Esophagus squamous epithelium (tissue), 5 donors: ENCODE measurements around the gene AP4M1. TPM values are rescaled to one million over a fixed set of nuclear protein-coding genes. Genes with fewer than 3 reads are reported as not detected.

ENCODE experiments used
- DNase-seq: peaks from one replicate; lab custom pipeline; 2025; lab: John Stamatoyannopoulos, UW
- H3K27ac ChIP-seq, 4 donors: fragments of 200-600 bp; sonication (generic); one replicate each; pipeline ENCODE4 v1.5.1; 2016 to 2019; ENCODE audit warnings: mild to moderate bottlenecking in 1 of 4
- H3K27me3 ChIP-seq, 4 donors: fragments of 200-600 bp; sonication (generic); 1 replicate in 3 of 4; 2 replicates in 1 of 4; pipeline versions ENCODE4 v1.5.1 to v1.6.0; 2017 to 2021; ENCODE audit warnings: antibody characterized with exemption in 1 of 4
- H3K36me3 ChIP-seq, 3 donors: fragments of 200-600 bp; sonication (generic); one replicate each; pipeline ENCODE4 v1.5.1; 2016 to 2019
- H3K4me1 ChIP-seq, 3 donors: fragments of 200-600 bp; sonication (generic); one replicate each; pipeline ENCODE4 v1.5.1; 2017 to 2019
- H3K4me3 ChIP-seq, 4 donors: fragments of 200-600 bp; sonication (generic); 1 replicate in 3 of 4; 2 replicates in 1 of 4; pipeline ENCODE4 v1.5.1; 2016 to 2019; ENCODE audit warnings: mild to moderate bottlenecking in 2 of 4, moderate library complexity in 1 of 4
- H3K9me3 ChIP-seq, 3 donors: fragments of 200-600 bp; sonication (generic); one replicate each; pipeline ENCODE4 v1.5.1; 2016 to 2019
- POLR2A ChIP-seq, 4 donors: fragments of 450-650 bp; IDR thresholded peaks; one replicate each; pipeline ENCODE4 v1.6.1; 2017; ENCODE audit warnings: antibody characterized with exemption in 4 of 4, mild to moderate bottlenecking in 4 of 4, moderate library complexity in 3 of 4
- WGBS, 2 donors: methylation state at CpG; one replicate each; pipeline ENCODE4 v1.1.5; 2018; 5-methylcytosine and 5-hydroxymethylcytosine counted together
- intact Hi-C: fragments of 100-400 bp; cut with DNase I; formaldehyde crosslinking; loops from one replicate; pipeline ENCODE4 v1.15.0; 2022
- total RNA-seq, 4 donors: library from RNA; depleted of rRNA; stranded (reverse); fragments of >200 nt; gene quantifications; one replicate each; pipeline ENCODE4 v1.1.0, GENCODE V29; 2016
- TF ChIP-seq, protein P1 (sequence below), 6 experiments: fragments of 450-650 bp in 4 of 6; fragments of 200-600 bp in 2 of 6; sonication (generic) in 2 of 6; IDR thresholded peaks; one replicate each; pipeline ENCODE4 v1.5.1; 2016 to 2019; ENCODE audit warnings: antibody characterized with exemption in 6 of 6, mild to moderate bottlenecking in 4 of 6, moderate library complexity in 4 of 6
- donor health status: DM: yes; HTN: yes; CAD: no.

Gene AP4M1
- total RNA-seq, 4 donors from 2014 or later: 8.1 to 26.1 (median 9.9) TPM

GRCh38 chr7:100066953-100067352 lies 34.5 kb upstream of the AP4M1 start:
- TF ChIP-seq, protein P1, sequence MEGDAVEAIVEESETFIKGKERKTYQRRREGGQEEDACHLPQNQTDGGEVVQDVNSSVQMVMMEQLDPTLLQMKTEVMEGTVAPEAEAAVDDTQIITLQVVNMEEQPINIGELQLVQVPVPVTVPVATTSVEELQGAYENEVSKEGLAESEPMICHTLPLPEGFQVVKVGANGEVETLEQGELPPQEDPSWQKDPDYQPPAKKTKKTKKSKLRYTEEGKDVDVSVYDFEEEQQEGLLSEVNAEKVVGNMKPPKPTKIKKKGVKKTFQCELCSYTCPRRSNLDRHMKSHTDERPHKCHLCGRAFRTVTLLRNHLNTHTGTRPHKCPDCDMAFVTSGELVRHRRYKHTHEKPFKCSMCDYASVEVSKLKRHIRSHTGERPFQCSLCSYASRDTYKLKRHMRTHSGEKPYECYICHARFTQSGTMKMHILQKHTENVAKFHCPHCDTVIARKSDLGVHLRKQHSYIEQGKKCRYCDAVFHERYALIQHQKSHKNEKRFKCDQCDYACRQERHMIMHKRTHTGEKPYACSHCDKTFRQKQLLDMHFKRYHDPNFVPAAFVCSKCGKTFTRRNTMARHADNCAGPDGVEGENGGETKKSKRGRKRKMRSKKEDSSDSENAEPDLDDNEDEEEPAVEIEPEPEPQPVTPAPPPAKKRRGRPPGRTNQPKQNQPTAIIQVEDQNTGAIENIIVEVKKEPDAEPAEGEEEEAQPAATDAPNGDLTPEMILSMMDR (IDR thresholded peaks at IDR 0.05): no peak
- no peak for TF ChIP-seq POLR2A (IDR thresholded peaks at IDR 0.05)
- Histone ChIP-seq H3K36me3 (peaks cover 18 to 81% (median 25%) of the 10 kb centered on the region in 3 donors), H3K27ac (no peak overlapping the region)

DNA sequence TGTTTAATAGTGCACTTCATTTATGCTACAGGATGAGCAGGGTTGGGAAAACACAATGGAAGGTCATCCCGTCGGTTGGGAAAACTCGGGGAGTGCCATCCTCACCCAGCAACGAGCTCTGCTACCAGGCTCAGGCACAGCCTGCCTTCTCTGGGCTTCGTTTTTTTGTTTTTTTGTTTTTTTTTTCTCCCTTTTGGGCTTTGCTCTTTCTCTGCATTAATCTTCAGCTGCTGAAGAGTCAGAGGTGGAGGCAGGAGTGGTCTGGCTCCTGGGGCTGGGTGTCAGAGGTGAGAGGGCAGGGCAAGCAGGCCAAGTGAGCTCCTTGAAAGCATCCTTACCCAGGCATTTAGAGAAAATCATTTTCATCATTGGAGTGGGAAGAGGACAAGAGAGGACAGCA lies 31.5 kb upstream of the AP4M1 start:
- H3K27me3 ChIP-seq: no peaks in the 10 kb centered on the region
- no peak for DNase-seq
- peaks cover 9 to 40% (median 30%) of the 10 kb centered on the region in 3 donors for H3K9me3 ChIP-seq
- TF ChIP-seq, protein P1 (IDR thresholded peaks at IDR 0.05): no peak
- TF ChIP-seq POLR2A (IDR thresholded peaks at IDR 0.05): no peak
- no peak overlapping the region for H3K4me3 ChIP-seq
- H3K4me1 ChIP-seq: peaks cover 0 to 7% (median 0%) of the 10 kb centered on the region in 3 donors
- H3K36me3 ChIP-seq: peaks cover 40 to 81% (median 42%) of the 10 kb centered on the region in 3 donors
- intact Hi-C loops: loop anchor here (10.0 kb wide), 1 partner anchor 145 kb away; the partner anchor contains the start of gene GJC3
- WGBS, 2 donors: 92 to 98% methylated on average over 5 of the region's 5 CpGs
- H3K27ac ChIP-seq: no peak overlapping the region

More at GRCh38 chr7:100066953-100067352, 34.5 kb upstream of the AP4M1 start:
- Histone ChIP-seq H3K4me1 (peaks cover 0 to 8% (median 0%) of the 10 kb centered on the region in 3 donors), H3K27me3 (no peaks in the 10 kb centered on the region), H3K9me3 (peaks cover 9 to 25% (median 23%) of the 10 kb centered on the region in 3 donors), H3K4me3 (no peak overlapping the region)
- intact Hi-C loops: loop anchor here (10.0 kb wide), 1 partner anchor 142 kb away; the partner anchor contains the start of gene GJC3
- WGBS, 2 donors: 91 to 96% methylated on average over 7 of the region's 7 CpGs
- no peak for DNase-seq

GRCh38 chr7:100071018-100071723 lies 30.3 kb upstream of the AP4M1 start:
- no peak for DNase-seq
- 94 to 98% methylated on average over 8 to 11 of the region's 11 CpGs for WGBS, 2 donors
- TF ChIP-seq, protein P1 (IDR thresholded peaks at IDR 0.05): no peak
- no peak for TF ChIP-seq POLR2A (IDR thresholded peaks at IDR 0.05)
- Histone ChIP-seq H3K4me1 (no peaks in the 10 kb centered on the region), H3K4me3 (peak overlapping the region in 1 of 4 donors; percentile 21), H3K36me3 (peaks cover 50 to 88% (median 54%) of the 10 kb centered on the region in 3 donors), H3K9me3 (peaks cover 9 to 40% (median 30%) of the 10 kb centered on the region in 3 donors), H3K27ac (no peak overlapping the region), H3K27me3 (no peaks in the 10 kb centered on the region)
- intact Hi-C loops: no loop called here

DNA sequence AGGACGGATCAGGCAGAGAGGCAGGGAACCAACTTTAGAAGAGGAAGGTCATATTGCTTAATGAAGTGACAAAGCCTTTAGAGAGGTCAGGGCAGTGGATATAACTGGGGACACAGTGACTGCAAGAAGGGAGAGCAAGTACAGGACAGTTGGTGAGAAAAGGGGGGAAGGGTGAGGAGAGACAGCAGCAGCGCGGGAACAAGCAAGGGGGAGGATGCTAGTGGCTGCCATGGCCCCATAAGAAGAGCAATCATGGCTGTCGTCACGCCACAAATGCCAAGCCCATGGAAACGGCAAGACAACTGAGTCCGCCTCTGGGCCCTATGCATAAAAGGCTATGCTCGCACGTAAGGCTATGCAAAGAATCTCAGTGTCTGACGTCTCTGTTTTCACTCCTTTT lies 29.0 kb upstream of the AP4M1 start:
- TF ChIP-seq POLR2A (IDR thresholded peaks at IDR 0.05): no peak
- TF ChIP-seq, protein P1 (IDR thresholded peaks at IDR 0.05): no peak
- no peak overlapping the region for H3K4me3 ChIP-seq
- H3K9me3 ChIP-seq: peaks cover 9 to 40% (median 30%) of the 10 kb centered on the region in 3 donors
- intact Hi-C loops: no loop called here
- H3K27me3 ChIP-seq: no peaks in the 10 kb centered on the region
- H3K4me1 ChIP-seq: no peaks in the 10 kb centered on the region
- H3K27ac ChIP-seq: no peak overlapping the region
- peaks cover 50 to 100% (median 66%) of the 10 kb centered on the region in 3 donors for H3K36me3 ChIP-seq
- 94 to 95% methylated on average over 10 of the region's 10 CpGs for WGBS, 2 donors
- DNase-seq: no peak

DNA sequence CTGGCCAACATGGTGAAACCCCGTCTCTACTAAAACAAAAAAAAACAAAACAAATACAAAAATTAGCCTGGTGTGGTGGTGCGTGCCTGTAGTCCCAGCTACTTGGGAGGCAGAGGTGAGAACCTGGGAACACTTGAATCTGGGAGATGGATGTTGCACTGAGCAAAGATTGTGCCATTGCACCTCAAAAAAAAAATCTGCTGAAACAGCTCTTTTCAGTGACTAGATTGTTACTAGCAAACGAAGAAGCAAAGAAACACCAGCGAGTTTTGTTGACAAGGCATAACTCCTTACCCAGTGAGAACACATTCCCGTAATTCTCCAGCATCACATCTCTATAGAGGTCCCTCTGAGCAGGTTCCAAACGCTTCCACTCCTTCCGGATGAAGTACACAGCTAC lies 26.6 kb upstream of the AP4M1 start:
- Histone ChIP-seq H3K27me3 (no peaks in the 10 kb centered on the region), H3K9me3 (peaks cover 9 to 37% (median 26%) of the 10 kb centered on the region in 3 donors), H3K36me3 (peaks cover 50 to 100% (median 66%) of the 10 kb centered on the region in 3 donors), H3K4me1 (peaks cover 0 to 17% (median 6%) of the 10 kb centered on the region in 3 donors), H3K4me3 (no peak overlapping the region), H3K27ac (no peak overlapping the region)
- WGBS, 2 donors: 84 to 96% methylated on average over 7 of the region's 7 CpGs
- intact Hi-C loops: no loop called here
- TF ChIP-seq POLR2A (IDR thresholded peaks at IDR 0.05): no peak
- TF ChIP-seq, protein P1 (IDR thresholded peaks at IDR 0.05): no peak
- no peak for DNase-seq
